HG03442 (cell line): ENCODE measurements around the gene INO80C.

ENCODE experiments used
- ATAC-seq: cut with Tn5 transposase; IDR thresholded peaks from one replicate; pipeline ENCODE4 v1.9.1; 2021; ENCODE audit warnings: mild to moderate bottlenecking, moderate library complexity; ENCODE audit not compliant: unreplicated experiment

The INO80C gene

GRCh38 chr18:35513181-35513936 lies 15.6 kb upstream of the INO80C start:
- ATAC-seq, result no peak

GRCh38 chr18:35512761-35513160 lies 15.0 kb upstream of the INO80C start:
- no peak for ATAC-seq

- peak; percentile 13 for ATAC-seq
These were observed 14.1 kb upstream of the INO80C start for GRCh38 chr18:35511833-35512232.

- ATAC-seq, result peak; percentile 89
These were observed 13.7 kb upstream of the INO80C start for GRCh38 chr18:35511428-35511827.

GRCh38 chr18:35510076-35510651 lies 12.4 kb upstream of the INO80C start:
- no peak for ATAC-seq

- ATAC-seq, result no peak
These were observed 11.1 kb upstream of the INO80C start for GRCh38 chr18:35508746-35509338.

- ATAC-seq, result no peak
These were observed 10.3 kb upstream of the INO80C start for GRCh38 chr18:35508030-35508429.

- ATAC-seq, result no peak
These were observed 9.9 kb upstream of the INO80C start for GRCh38 chr18:35507623-35508022.

- no peak for ATAC-seq
These were observed 9.4 kb upstream of the INO80C start for GRCh38 chr18:35507192-35507591.

- ATAC-seq, result no peak
These were observed 8.4 kb upstream of the INO80C start for GRCh38 chr18:35506024-35506712.

- no peak for ATAC-seq
These were observed 7.2 kb upstream of the INO80C start for GRCh38 chr18:35504996-35505395.

GRCh38 chr18:35502052-35502451 lies 4.3 kb upstream of the INO80C start:
- no peak for ATAC-seq

- no peak for ATAC-seq
These were observed 3.6 kb upstream of the INO80C start for GRCh38 chr18:35501369-35501768.

- no peak for ATAC-seq
These were observed 2.4 kb upstream of the INO80C start for GRCh38 chr18:35500113-35500512.

- ATAC-seq, result peak; percentile 13
These were observed 762 bp downstream of the INO80C start for GRCh38 chr18:35497027-35497369.

- no peak for ATAC-seq
These were observed 2.0 kb downstream of the INO80C start for GRCh38 chr18:35495536-35496314.

GRCh38 chr18:35494251-35495220 lies 3.2 kb downstream of the INO80C start:
- no peak for ATAC-seq

GRCh38 chr18:35491700-35492077 lies 6.1 kb downstream of the INO80C start:
- ATAC-seq, result no peak

GRCh38 chr18:35490894-35491699 lies 6.7 kb downstream of the INO80C start:
- ATAC-seq, result no peak
